GM03348 (cell line): ENCODE measurements around the gene SEC61A2.

Source experiments
- DNase-seq: peaks from one replicate; pipeline ENCODE4 v3.0.0; 2012; ENCODE audit warnings: low spot score

The SEC61A2 gene

GRCh38 chr10:12196531-12197211 is 67.2 kb downstream of the SEC61A2 start:
- no peak for DNase-seq

DNA sequence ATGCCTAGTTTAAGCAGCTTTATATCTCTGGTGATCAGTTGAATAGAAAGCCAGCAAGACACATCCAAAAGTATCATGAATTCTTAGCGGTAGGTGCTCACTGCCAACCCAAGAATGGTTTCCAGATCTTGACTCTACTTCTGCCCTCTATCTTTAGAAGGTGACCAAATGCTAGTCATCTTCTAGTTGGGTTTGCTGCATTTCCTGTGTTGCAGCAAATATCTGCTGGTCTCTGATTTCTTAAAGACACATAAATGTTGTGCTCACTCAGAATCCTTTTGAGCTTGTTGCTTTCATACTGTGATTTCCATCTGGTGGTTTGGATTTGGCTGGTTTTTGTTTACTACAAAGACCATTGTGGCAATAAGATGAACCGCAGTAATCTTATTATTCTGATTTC is 68.7 kb downstream of the SEC61A2 start:
- no peak for DNase-seq

DNA sequence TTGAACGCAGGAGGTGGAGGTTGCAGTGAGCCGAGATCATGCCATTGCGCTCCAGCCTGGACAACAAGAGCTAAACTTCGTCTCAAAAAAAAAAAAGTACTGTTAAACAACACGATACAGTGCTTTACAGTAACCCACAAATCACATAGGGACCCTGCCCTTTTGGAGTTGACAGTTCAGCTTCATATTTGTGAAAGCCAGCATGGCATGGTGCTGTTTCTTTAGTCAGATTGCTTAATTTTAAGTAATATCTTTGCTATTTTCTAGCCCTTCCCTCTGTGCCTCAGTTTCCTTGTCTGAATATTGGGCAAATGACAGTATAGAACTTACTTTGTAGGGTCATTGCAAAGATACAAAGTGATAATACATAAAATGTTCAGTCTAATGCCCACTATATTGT is 71.4 kb downstream of the SEC61A2 start:
- no peak for DNase-seq

- no peak for DNase-seq
Observed at GRCh38 chr10:12201543-12201942, 72.1 kb downstream of the SEC61A2 start.

GRCh38 chr10:12202226-12202625 is 72.7 kb downstream of the SEC61A2 start:
- no peak for DNase-seq

DNA sequence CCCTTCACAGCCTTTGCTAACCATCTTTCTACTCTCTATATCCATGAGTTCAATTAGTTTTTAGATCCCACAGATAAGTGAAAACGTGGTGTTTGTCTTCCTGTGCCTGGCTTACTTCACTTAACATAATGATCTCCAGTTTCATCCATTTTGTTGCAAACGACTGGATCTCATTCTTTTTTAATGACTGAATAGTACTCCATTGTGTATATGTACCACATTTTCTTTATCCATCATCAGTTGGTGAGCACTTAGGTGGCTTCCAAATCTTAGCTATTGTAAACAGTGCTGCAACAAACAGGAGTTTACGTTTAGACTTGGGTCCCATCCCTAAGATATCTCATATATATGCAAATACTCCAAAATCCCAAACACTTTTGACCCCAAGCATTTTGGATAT is 75.6 kb downstream of the SEC61A2 start:
- DNase-seq, result no peak

DNA sequence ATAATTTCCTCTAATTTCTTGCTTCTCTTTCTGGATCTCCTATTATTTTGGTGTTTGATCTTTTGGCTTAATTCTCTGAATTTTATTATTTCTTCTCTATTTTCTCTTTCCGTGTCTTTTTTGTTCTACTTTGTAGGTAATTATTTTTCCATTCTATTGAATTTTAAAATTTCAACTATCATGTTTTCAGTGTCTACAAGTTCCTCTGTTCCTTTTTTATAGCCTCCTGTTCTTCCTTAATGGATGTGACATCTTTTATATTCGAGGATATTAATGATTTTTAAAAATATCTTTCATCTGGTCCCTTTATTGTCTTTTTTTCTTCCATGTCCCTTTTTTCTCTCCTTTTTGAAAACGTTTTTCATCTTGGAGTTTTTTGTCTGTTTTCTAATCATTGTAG is 77.6 kb downstream of the SEC61A2 start:
- DNase-seq, result no peak

GRCh38 chr10:12208460-12208859 is 79.0 kb downstream of the SEC61A2 start:
- no peak for DNase-seq

- no peak for DNase-seq
Observed at GRCh38 chr10:12212454-12212853, 83.0 kb downstream of the SEC61A2 start.

DNA sequence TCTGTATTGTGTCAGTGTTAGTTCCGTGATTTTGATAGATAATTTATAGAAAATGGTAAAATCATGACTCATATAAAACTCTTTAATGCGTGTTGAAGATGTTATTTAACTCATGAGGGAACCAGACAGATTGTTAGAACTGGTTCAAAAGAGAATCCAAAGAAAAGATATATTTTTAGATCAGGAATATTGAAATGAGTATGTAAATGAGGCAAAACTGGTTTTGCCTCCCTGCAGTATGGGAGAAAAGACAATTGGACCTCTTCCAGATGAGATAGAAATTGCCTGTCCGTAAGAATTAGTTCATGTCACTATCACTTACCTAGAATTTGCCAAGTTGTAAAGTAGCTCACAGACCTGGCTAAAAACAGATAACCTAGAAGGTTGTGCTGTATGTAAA is 84.1 kb downstream of the SEC61A2 start:
- no peak for DNase-seq

DNA sequence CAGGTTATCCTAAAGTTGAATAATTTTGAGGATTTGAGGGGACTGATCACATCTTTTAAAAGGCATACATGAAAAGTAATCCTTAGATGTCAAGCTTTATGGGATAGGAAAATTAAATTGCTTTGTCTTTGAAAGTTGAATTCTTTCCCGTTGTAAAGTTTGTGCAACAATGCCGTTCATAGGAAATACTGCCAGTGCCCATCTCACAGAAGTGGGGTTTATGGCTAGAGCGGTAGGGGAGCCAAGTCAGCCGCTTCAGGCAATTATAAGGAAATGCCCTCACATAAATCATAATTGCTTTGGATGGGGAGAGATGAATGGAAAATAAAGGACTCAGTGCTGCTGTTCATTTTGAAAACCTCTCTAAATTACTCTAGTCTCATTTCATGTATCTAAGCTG is 84.6 kb downstream of the SEC61A2 start:
- DNase-seq, result no peak

- peak; percentile 51 for DNase-seq
Observed at GRCh38 chr10:12214763-12215218, 85.3 kb downstream of the SEC61A2 start.
